GM12872 (cell line): ENCODE data around the gene USP47.

ENCODE experiments used
- TF ChIP-seq, protein P1 (sequence below): IDR thresholded peaks from 3 replicates; pipeline ENCODE4 v1.5.1; 2011; ENCODE audit warnings: low read depth, mild to moderate bottlenecking, low read length, moderate library complexity; ENCODE audit not compliant: insufficient read depth

Gene USP47

DNA sequence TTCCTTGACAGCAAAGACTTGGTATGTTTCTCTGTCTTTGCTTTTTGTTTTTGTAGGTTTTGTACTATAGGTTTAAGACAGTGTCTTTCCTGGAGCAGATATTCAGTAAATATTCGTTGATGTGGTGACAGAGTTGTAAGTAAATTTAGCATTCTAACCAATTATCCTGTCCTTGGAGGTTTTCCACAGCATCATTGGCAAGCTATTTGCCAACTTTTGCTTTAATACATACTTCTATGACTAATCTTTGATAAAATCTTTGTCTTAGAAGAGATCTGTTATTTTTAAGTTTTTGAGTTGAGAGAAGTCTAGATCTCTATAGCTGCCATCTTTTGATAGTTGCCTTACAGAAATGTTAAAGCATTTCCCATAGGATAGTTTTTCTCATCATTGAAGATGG is 3.8 kb downstream of the USP47 start:
- TF ChIP-seq, protein P1, sequence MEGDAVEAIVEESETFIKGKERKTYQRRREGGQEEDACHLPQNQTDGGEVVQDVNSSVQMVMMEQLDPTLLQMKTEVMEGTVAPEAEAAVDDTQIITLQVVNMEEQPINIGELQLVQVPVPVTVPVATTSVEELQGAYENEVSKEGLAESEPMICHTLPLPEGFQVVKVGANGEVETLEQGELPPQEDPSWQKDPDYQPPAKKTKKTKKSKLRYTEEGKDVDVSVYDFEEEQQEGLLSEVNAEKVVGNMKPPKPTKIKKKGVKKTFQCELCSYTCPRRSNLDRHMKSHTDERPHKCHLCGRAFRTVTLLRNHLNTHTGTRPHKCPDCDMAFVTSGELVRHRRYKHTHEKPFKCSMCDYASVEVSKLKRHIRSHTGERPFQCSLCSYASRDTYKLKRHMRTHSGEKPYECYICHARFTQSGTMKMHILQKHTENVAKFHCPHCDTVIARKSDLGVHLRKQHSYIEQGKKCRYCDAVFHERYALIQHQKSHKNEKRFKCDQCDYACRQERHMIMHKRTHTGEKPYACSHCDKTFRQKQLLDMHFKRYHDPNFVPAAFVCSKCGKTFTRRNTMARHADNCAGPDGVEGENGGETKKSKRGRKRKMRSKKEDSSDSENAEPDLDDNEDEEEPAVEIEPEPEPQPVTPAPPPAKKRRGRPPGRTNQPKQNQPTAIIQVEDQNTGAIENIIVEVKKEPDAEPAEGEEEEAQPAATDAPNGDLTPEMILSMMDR: no peak

DNA sequence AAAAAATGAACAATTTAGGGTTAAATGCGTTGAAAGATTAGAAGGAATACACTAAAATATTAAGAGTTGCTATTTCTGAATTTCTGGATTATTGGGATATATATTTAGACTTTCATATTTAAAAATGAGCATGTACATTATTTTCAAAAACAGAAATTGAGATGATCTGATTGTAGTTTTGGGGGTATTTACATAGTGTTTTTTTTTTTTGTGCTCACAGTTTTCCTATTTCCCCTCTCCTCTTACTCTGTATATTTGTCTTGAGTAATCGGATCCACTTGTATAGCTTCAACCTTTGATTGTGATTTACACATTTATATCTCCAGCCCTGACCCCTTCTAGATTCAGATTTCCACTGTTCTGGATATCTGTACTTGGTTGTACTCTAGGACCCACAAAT is 5.3 kb downstream of the USP47 start:
- TF ChIP-seq, protein P1: no peak

DNA sequence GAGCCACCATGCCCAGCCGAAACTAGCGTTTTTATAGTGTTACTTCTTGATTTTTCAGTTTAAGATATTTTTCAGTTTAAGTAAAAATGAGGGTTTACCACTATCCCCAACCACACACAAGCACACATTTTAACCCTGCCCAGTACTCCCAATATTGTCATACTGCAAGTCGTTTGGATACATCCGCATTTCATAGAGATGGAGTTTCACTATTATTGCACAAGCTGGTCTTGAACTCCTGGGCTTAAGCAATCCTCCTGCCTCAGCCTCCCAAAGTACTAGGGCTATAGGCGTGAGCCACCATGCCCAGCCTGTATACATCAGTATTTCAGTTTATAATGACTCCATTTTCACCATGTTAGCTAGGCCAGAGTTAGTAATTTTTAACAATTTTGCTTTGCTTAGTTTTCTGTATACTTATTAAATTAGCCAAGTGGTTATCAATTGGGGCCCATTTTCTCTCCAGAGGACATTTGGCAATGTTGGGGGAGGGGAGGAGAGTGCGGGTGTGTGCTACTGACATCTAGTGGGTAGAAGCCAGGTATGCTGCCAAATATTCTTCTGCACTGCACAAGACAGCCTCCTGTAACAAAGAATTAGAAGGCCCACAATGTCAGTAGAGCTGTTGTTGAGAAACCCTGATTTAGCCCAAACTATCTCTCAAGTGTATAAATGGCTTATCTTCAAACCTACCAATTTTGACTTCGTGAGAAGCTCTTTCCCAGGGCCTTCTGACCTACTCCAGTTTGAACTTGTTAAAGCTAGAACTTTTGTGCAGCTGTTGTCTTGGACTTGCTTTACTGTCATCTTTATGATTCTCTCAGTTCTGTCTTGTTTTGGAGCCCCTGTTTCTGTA is 7.3 kb downstream of the USP47 start:
- TF ChIP-seq, protein P1: peak; percentile 83

DNA sequence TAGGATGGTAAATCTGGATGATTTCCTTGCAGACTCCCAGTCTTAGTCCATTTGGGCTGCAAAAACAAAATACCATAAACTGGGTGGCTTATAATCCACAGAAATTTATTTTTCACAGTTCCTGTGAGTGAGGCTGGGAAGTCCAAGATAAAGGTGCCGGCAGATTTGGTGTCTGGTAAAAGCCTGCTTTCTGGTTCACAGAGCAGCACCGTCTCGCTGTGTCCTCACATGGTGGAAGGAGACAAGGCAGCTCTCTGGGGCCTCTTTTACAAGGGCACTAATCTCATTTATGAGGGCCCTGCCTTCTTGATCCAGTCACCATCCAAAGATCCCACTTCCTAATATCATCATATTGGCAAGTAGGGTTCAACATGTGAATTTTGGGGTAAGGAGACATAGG is 8.9 kb downstream of the USP47 start:
- TF ChIP-seq, protein P1: no peak

DNA sequence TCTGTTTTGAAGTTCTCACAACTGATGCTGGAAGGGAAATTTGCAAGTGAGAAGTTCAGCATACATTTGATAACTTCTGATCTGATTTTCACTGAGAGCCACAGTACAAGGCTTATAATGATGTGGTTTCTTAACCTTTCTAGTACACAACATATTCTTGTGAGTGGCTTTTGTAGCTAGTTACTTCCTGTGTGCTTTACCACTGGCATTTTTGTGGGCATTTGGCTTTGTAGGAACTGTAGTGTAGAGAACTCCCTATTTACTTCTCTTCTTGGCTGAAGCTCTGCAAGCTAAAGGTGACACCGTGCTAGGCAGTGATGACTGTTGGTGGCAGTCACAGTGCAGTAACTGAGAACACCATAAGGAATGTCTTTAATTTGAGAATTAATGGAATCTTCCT is 14.9 kb downstream of the USP47 start:
- TF ChIP-seq, protein P1: no peak

DNA sequence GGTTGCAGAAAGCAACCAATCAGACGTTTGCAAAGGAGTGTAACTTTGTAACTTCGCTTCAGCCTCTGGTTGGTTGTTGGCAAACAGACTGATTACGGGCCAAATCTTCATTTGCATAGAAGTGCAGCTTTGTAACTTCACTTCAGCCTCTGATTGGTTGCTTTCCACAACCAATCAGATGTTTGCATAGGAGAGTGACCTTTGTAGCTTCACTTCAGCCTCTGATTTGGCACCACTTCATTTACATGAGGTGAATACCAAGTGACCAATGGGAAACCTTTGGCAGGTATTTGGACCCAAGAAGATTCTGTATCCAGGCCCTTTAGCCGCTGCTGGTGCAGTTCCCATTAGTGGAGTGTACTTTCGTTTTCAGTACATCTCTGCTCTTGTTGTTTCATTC is 16.0 kb downstream of the USP47 start:
- TF ChIP-seq, protein P1: no peak

DNA sequence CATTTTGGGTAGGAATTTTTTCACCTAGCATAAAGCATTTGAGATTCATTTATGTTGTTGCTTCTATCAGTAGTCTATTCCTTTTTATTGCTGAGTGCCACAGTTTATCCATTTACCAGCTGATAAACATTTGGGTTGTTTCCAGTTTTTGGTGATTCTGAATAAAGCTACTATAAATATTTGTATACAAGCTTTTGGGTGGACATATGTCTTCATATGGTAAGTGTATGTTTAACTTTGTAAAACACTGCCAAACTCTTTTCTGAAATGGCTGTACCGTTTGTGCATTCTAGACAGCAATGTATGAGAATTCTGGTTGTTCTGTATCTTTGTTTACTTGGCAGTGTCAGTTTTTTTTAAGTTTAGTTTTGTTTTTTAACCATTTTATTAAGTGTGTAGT is 16.9 kb downstream of the USP47 start:
- TF ChIP-seq, protein P1: no peak
